Hematopoietic multipotent progenitor cell treated with erythropoietin and hydrocortisone succinate and interleukin-3 and kit ligand, for 15 days (in vitro differentiated cells): Measurements from ENCODE around the gene VEZT.
"Not testable (repeated sequence)": the region's sequence is repeated elsewhere in the genome, so short reads cannot be mapped to it uniquely, and the experiment has no call there.

Experiments
- DNase-seq: peaks from one replicate; pipeline ENCODE4 v3.0.0-alpha.2; 2015; ENCODE audit warnings: low spot score

The VEZT gene

DNA sequence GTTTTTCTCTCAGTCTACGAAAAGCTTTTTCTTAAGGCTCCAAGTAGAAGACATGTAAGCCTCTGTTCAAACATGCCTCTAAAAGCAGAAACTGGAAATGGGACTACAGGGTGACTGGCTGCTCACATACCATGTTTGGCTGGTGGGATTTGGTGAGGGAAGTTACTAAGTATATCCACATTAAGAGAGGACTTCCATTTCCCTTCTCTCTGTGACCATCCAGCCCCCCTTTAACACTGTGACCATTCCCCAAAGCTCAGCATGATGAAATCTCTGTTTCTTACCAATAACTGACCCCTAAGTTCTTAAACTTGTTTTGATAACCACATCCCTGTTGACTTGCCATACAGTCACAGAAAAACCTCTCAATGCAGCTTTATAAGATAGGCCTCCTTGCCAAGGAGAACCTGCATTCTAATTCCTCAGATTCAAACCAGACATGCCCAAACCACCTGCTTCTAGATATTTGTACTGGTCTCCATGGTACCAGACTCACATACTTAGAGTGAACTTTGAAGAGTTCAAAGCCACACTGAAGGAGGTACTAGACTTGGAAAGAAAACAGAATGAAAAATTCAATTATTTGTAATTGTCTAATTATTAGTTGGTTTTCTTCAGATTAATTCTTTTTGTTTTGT lies 102.2 kb downstream of the VEZT start:
- DNase-seq, result no peak

DNA sequence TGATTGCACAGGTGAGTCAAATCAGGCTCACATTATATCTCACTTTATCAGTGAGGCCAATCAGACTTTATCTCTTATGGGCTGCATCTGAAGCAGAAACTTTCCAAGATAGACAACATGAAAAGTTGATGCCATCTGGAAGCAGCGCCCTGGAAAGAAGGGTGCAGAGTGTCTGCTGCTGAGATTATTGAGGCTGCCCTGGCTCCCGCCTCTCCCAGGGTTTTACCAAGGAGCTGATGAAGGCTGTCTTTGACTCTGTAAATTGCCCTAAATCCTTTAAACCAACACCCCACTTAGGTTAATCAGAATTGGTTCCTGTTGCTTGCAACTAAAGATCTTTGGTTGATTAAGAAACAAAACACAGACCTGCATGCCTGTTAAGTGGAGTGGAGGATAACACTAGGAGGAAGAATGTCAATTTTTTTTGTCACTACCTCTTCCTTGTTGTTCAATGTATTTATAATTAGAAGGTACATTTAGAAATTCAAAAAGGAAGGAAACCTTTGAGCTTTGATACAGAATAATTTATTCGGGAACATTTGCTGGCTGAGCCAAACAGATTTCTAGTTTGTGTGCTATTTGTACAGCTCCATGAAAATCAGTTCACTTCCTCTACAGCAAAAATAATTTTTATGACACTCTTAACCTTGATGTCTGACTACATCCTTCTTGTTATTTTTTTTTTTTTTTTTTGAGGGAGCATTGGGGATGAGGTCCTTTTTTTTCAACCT lies 104.1 kb downstream of the VEZT start:
- DNase-seq, result no peak

DNA sequence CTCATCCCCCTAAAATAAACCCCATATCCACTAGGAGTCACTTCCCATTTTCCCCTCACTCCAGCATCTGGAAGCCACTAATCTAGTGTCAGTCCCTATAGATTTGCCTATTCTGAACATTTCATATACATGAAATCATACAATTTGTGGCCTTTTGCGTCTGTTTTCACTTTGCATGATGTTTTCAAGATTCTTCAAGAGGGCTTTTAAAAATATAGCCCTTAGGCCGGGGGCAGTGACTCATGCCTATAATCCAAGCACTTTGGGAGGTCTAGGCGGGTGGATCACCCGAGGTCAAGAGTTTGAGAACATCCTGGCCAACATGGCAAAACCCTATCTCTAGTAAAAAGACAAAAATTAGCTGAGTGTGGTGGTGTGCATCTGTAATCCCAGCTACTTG lies 104.7 kb downstream of the VEZT start:
- no peak for DNase-seq

DNA sequence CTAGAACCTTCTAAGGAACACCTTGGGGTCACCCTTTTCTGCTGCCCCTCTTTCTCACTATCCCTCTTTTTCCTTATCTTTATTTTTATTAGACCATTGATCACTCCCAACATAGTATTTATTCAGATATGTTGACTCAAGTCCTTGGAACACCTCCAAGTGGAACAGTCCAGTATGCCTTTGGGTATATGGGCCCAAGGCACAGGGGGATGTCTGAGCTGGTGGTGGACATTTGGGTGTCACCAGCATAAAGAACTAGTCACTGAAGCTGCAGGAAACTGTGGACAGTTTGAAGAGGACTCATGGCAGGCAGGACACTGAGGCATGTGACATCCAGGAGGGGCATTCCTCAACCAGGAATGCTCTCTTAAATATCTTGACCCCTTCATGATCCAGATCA lies 105.6 kb downstream of the VEZT start:
- no peak for DNase-seq

DNA sequence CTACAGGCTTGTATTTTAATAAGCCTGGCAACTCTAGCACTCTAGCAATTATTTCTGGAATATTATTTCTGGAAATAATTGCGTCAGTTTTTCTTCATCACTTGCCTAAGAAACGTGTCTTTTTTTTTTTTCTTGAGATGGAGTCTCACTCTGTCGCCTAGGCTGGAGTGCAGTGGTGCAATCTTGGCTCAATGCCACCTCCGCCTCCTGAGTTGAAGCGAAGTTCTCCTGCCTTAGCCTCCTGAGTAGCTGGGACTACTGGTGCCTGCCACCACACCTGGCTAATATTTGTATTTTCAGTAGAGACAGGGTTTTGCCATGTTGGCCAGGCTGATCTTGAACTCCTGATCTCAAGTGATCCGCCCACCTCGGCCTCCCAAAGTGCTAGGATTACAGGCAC lies 106.6 kb downstream of the VEZT start:
- DNase-seq, result not testable (repeated sequence)

DNA sequence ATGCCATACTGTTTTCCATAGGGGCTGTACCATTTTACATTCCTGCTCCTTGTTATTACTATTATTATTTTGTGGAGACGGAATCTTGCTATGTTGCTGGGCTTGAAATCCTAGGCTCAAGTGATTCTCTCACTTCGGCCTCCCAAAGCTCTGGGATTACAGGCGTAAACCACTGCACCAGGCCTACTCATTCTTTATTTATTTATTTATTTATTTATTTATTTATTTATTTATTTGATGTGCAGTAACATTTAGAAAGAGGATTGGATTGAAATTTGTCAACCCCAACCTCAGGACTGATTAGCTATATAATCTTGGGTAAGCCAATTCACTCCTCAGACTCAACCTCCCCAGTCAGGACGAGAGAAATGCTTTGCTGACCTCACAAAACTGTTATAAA lies 107.9 kb downstream of the VEZT start:
- no peak for DNase-seq

DNA sequence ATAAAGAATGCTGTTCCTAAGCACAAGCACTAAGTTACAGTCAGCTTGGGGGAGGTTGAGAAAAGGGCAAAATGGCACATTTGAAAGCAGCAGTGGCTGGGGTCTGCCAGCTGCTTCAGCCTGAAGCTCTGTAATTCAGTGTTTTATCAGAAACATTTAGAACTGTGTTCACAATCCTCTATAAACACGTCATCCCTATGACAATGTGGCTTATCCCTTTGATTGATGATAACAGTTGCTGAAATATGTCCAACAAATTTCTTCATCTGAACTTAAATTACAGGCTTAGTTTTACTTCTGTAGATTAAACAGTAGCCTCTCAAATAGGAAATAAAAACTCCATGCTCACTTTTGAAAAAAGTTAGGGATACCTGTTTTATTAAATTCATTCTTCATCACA lies 108.8 kb downstream of the VEZT start:
- DNase-seq, result no peak

DNA sequence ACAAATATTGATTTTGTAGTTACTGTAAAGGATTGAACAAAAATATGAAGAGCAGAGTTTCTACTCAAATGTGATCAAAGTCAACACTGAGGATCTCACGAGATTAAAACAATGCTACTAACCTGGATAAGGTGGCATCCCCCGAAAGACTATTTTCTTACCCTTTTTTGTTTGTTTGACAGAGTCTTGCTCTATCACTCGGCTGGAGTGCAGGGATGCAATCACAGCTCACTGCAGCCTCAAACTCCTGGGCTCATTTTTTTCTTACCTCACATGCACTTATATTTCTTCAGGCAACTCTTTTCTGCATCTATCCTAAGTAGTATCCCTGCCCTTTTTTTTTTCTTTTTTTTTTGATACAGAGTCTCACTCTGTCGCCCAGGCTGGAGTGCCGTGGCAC lies 109.2 kb downstream of the VEZT start:
- no peak for DNase-seq

DNA sequence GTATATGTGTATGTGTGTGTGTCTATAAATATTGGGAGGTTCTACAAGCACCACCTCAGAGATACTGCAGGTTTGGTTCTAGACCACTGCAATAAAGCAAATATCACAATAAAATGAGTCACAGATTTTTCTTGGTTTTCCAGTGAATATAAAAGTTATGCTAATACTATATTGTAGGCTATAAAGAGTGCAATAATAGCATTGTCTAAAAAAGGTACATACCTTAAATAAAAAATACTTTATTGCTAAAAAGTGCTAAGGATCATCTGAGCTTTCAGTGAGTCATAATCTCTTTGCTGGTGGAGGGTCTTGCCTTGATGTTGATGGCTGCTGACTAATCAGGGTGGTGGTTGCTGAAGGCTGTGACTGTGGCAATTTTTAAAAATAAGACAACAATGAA lies 111.1 kb downstream of the VEZT start:
- no peak for DNase-seq

DNA sequence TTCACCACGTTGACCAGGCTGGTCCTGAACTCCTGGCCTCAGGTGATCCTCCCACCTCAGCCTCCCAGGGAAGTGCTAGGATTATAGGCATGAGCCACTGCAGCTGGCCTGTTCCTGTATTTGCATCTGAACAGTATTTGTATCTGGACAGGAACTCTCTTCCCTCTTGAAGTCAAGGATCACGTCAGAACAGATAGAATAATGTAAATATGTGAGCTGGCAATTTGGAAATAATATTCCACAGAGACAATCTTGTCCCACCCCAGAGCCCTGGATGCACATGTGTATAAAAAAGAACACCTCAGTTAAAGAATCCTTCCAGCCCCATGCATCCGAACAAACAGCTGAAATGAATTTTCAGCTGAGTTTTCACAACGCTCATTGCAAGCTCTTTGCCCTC lies 118.3 kb downstream of the VEZT start:
- no peak for DNase-seq

DNA sequence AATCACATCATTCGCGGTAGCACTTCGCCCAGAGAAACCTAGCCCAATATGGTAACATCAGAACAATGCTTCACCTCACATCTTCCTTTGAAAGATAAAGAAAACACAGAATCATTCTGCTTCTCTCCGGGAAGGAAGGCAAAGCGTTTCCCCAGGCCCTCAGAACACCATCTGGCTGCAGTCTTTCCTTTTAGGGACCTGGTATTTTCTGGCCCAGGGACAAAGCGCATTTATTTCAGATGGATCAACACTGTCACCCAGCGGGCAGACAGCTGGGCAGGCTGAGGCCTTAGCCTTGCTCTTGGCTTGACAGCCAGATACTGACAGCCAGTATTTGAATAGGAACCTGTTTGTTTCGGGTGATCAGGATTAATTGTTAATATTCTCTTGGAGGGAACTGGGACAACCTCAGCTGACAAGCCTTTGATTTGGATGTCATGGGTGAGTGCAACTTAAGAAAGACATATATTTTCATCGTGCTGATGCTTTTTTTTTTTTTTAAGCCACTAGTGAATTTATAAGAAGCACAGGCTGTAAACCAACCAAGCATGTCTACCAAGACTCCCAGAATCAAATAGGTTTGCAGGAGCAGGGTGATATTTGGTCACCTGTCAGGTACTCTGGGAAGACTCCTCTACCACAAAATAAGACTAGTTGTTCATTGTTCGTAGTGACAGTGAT lies 118.9 kb downstream of the VEZT start:
- DNase-seq, result peak; percentile 17

DNA sequence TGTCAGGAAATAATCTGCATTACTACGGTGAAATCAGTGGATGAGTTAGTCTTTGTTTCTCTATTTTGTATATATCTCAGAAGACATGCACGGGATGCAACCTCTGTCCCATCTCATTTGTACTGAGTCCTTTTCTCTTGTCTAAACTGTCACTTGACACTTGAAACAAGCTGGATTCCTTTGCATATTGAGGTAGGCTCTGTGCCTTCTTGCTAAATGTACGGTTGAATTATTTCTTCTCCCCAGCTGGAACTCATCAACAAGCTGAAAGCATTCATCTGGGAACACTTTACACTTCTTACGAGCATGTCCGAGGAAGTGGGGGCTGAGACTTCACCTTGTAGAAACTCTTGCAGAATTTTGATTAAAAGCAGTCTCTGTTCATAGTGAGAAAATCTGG lies 119.5 kb downstream of the VEZT start:
- no peak for DNase-seq

DNA sequence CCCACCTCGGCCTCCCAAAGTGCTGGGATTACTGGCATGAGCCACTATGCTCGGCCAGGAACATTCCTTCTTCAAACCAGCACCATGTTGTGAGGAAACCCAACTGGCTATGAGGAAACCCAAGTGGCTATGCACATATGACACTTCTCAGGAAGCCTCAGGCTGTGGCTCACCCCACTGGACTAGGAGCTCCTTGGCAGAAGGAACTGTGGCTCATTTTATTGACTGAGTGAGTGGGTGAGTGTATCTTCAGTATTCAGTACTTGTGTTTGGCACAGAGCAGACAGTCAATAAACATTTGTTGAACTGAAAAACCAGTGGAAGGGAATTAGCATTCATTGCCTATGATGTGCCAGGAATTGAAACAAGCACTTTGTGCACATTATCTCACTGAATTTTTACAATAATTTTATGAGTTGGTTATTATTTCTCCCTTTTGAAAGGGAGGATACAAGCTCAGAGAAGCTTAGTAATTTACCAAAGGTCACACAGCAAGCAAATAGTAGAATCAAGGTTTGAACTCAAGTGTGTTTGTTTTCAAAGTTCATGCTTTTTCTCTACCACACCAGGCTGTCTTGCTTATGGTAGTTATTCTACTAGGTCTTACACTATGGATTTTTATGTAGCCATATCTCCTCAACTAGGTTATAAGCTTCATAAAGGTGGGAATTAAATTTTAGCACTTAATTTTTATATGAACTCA lies 121.6 kb downstream of the VEZT start:
- no peak for DNase-seq

DNA sequence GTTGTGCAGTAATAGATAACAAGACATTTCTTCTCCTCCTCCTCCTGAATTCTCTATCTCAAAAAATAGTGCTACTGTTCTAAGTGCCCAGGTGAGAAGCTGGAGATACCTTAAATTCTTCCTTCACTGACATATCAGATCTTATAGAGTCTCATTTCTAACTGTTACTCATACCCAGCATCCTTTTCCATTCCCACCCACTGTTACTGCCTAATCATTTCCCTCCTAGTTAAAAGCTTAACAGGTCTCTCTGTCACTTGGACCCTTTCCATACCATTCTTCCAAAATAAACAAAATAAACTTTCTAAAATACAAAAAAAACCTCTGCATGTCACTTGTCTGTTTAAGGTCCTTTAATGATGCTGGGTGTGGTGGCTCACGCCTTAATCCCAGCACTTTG lies 124.4 kb downstream of the VEZT start:
- no peak for DNase-seq

DNA sequence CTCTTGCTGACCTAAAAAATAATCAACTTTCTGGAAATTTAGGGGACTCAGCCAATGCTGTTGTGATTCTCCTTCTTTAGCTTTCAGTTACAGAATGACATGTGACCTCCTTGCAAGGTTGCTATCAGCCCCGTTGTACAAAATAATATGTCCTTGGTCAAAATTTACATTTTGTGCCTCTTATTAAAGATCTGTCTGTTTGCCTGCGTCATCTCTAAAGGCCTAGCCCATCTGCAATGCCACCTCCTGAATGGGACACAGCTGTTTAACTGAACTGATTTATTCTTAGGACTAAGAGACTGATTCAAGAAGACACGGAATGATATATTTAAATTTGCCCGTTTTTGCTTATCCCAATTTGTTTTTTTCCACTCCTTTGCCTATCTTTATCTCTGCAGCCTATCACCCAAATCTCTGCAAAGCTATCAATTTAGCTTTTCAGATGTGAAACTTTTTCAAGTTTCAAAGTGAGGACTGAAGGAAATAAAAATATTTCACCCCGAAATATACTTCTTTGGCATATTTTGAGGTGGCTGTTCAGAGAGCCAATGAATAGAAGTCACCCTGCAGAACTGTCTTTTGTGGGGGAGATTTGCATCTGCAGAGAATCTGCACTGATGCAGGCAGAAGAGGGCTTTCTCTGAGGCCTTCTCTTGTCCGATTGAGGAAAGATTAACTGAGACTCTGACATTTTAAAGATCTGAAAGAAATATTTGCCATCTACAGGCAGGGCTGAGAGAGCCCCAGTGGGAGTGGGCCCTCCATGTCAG lies 126.0 kb downstream of the VEZT start:
- DNase-seq, result no peak

DNA sequence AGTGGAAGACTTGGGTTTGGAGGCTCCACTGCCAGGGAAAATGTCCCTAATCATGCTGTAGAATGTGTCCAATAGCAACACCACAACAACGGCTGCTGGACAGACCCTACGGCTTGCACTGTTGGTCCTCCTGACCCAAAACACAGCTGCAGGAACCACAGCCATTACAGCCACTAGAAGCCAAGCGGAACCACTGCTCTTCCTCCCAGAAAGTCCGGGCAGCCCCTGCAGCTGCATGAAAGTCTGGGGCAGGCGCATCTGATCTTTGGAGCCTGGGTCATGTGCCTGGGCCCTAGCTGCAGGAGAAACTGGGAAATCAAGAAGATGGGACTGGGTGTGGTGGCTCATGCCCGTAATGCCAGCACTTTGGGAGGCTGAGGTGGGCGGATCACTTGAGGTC lies 131.7 kb downstream of the VEZT start:
- DNase-seq, result no peak

DNA sequence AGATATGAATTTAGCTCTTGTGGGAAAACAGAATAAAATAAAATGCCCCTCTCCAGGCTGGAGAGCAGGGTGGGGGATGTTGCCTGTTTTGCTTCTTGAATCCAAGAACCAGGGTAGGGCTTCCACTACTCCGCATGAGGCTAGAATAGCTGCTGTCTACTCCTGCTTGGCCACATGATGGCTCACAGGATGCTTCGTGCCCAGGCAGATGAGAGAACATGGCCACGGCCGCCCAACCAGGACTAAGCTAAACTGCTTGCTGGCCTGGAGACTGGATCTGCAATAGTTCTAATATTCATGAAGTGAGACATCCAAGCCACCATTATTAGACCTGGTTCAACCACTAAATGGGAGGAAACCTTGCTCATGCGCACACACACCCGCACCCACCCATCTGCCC lies 134.1 kb downstream of the VEZT start:
- no peak for DNase-seq
